Measurements from ENCODE around the gene CRADD.

DNA sequence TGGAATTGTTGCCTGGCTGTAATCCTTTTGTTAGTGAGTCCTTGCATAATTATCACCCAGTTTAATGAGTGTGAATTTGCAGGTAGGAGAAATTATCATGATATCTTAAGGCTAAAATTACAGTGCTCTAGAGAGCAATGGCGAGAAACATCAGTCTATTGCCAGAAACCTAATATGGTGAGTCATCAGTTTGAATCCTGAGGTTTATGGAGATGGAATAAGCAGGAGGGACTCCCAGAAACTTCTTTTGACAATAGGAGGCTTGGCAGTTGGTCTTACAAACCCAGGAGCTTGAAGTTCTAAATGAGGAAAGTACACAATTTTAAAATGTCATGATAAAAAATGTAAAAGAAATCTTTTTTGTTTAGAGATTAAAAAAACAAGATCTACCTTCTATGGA is 31.5 kb upstream of the CRADD start:
- TF ChIP-seq POLR2A (IDR thresholded peaks at IDR 0.05; ENCODE audit: low read depth, low read length) = no peak
- TF ChIP-seq POLR2AphosphoS5 (IDR thresholded peaks at IDR 0.05; ENCODE audit: low read depth, low read length) = no peak

Data from GM12892 (cell line).